Epithelial cell of proximal tubule (primary cell): ENCODE data around the gene TSPAN13. TPM values are rescaled to one million over a fixed set of nuclear protein-coding genes. Genes with fewer than 3 reads are reported as not detected.

ENCODE experiments used
- DNase-seq: peaks from one replicate; pipeline ENCODE4 v3.0.0-alpha.2; 2011; ENCODE audit warnings: low read depth
- H3K4me3 ChIP-seq: 2 replicates; pipeline ENCODE4 v1.5.1; 2011; ENCODE audit warnings: low read depth, mild to moderate bottlenecking, low read length
- CTCF ChIP-seq: conservative IDR thresholded peaks from 2 replicates; pipeline ENCODE4 v1.5.1; 2012; ENCODE audit warnings: low read depth, mild to moderate bottlenecking, low read length
- total RNA-seq: library from RNA; depleted of rRNA; stranded (reverse); fragments of >200 nt; gene quantifications from 2 replicates; pipeline ENCODE4 v1.2.3, GENCODE V29; 2015

Gene TSPAN13
- total RNA-seq, 1 donor from 2014 or later = 25.8 TPM

GRCh38 chr7:16744518-16745250 is 8.9 kb upstream of the TSPAN13 start:
- no peak for DNase-seq
- no peak overlapping the region for H3K4me3 ChIP-seq
- TF ChIP-seq CTCF = no peak

GRCh38 chr7:16745645-16746044 is 7.9 kb upstream of the TSPAN13 start:
- H3K4me3 ChIP-seq = no peak overlapping the region
- no peak for DNase-seq
- no peak for TF ChIP-seq CTCF

GRCh38 chr7:16747102-16747501 is 6.5 kb upstream of the TSPAN13 start:
- no peak for TF ChIP-seq CTCF
- DNase-seq = no peak
- no peak overlapping the region for H3K4me3 ChIP-seq

- peak overlapping the region; percentile 90 for H3K4me3 ChIP-seq
- no peak for DNase-seq
- TF ChIP-seq CTCF = no peak
Measured at GRCh38 chr7:16753932-16754855, 639 bp downstream of the TSPAN13 start.

GRCh38 chr7:16754856-16755317 is 1.3 kb downstream of the TSPAN13 start:
- peak overlapping the region; percentile 90 for H3K4me3 ChIP-seq
- DNase-seq = no peak
- no peak for TF ChIP-seq CTCF

GRCh38 chr7:16755397-16755796 is 1.8 kb downstream of the TSPAN13 start:
- DNase-seq = peak; percentile 26
- H3K4me3 ChIP-seq = peak overlapping the region; percentile 90
- no peak for TF ChIP-seq CTCF
